CD8-positive, alpha-beta memory T cell (primary cell): ENCODE data around the gene HIBCH. TPM values are rescaled to one million over a fixed set of nuclear protein-coding genes. Genes with fewer than 3 reads are reported as not detected.
"Not testable (repeated sequence)": the region's sequence is repeated elsewhere in the genome, so short reads cannot be mapped to it uniquely, and the experiment has no call there.

Source experiments
- CTCF ChIA-PET: fragments of 350-600 bp; sonication (Branson Sonifier 250); formaldehyde crosslinking; loops from one replicate; lab custom pipeline; 2021; ENCODE audit warnings: antibody characterized with exemption; lab: Charles Lee
- POLR2A ChIA-PET: fragments of 350-600 bp; sonication (Branson Sonifier 250); formaldehyde crosslinking; loops from one replicate; lab custom pipeline; 2021; ENCODE audit warnings: antibody characterized with exemption; lab: Charles Lee
- DNase-seq, 5 donors: peaks; one replicate each; pipeline versions ENCODE4 v3.0.0 to v3.0.0-alpha.2; 2020 to 2022; ENCODE audit warnings: mixed read lengths in 1 of 5
- H3K27ac ChIP-seq: one replicate; pipeline ENCODE4 v1.7.0; 2013; ENCODE audit warnings: low read depth, mild to moderate bottlenecking, low read length, moderate library complexity
- H3K27me3 ChIP-seq: 2 replicates; pipeline ENCODE4 v1.7.0; 2013; ENCODE audit warnings: low read length, mild to moderate bottlenecking; ENCODE audit not compliant: insufficient read depth, poor library complexity, severe bottlenecking
- H3K36me3 ChIP-seq: 2 replicates; pipeline ENCODE4 v1.7.0; 2013; ENCODE audit warnings: mild to moderate bottlenecking, low read length, moderate library complexity; ENCODE audit not compliant: insufficient read depth
- H3K4me1 ChIP-seq: 2 replicates; pipeline ENCODE4 v1.7.0; 2013; ENCODE audit warnings: mild to moderate bottlenecking, low read length, moderate library complexity; ENCODE audit not compliant: insufficient read depth
- H3K4me3 ChIP-seq: 2 replicates; pipeline ENCODE4 v1.7.0; 2013; ENCODE audit warnings: mild to moderate bottlenecking, low read length
- H3K9me3 ChIP-seq: 2 replicates; pipeline ENCODE4 v1.7.0; 2013; ENCODE audit warnings: mild to moderate bottlenecking, low read length
- H3K27ac Mint-ChIP-seq, 8 donors: one replicate each; pipeline ENCODE4 v1.8.0; 2020 to 2021; ENCODE audit warnings: mixed read lengths in 8 of 8, mild to moderate bottlenecking in 6 of 8, inconsistent platforms in 3 of 8, moderate library complexity in 3 of 8
- H3K27me3 Mint-ChIP-seq, 2 donors: one replicate each; pipeline ENCODE4 v1.8.0; 2020 to 2021; ENCODE audit warnings: mixed read lengths in 2 of 2, mild to moderate bottlenecking in 1 of 2, moderate library complexity in 1 of 2
- H3K36me3 Mint-ChIP-seq, 3 donors: one replicate each; pipeline ENCODE4 v1.8.0; 2020 to 2021; ENCODE audit warnings: mixed read lengths in 3 of 3, inconsistent platforms in 1 of 3, mild to moderate bottlenecking in 1 of 3
- H3K4me1 Mint-ChIP-seq, 3 donors: one replicate each; pipeline ENCODE4 v1.8.0; 2020 to 2021; ENCODE audit warnings: mixed read lengths in 3 of 3, inconsistent platforms in 1 of 3, mild to moderate bottlenecking in 1 of 3
- H3K4me3 Mint-ChIP-seq, 7 donors: one replicate each; pipeline ENCODE4 v1.8.0; 2020 to 2021; ENCODE audit warnings: mixed read lengths in 7 of 7, mild to moderate bottlenecking in 6 of 7, moderate library complexity in 4 of 7, inconsistent platforms in 2 of 7
- H3K9me3 Mint-ChIP-seq, 5 donors: one replicate each; pipeline ENCODE4 v1.8.0; 2020 to 2022; ENCODE audit warnings: mixed read lengths in 5 of 5, mild to moderate bottlenecking in 3 of 5, moderate library complexity in 2 of 5, inconsistent platforms in 1 of 5
- polyA plus RNA-seq: library from polyadenylated mRNA; unstranded; fragments of 300-500 nt; fragmentation: Illumina TruSeq; gene quantifications from one replicate; pipeline ENCODE4 v1.2.3, GENCODE V29; 2021
- total RNA-seq, 2 experiments: library from RNA; stranded (reverse); gene quantifications; one replicate each; pipeline ENCODE4 v1.2.3, GENCODE V29; 2021

Gene HIBCH
- total and polyA plus RNA-seq, 3 experiments from 2014 or later: 20.3 to 32.2 (median 30.8) TPM

- H3K4me3 Mint-ChIP-seq: no peak overlapping the region
- H3K27me3 Mint-ChIP-seq: no peaks in the 10 kb centered on the region
- ChIA-PET POLR2A (no interaction called here), CTCF (no interaction called here)
- Histone ChIP-seq H3K9me3 (no peaks in the 10 kb centered on the region), H3K4me1 (no peaks in the 10 kb centered on the region), H3K36me3 (no peaks in the 10 kb centered on the region), H3K27ac (no peak overlapping the region), H3K27me3 (no peaks in the 10 kb centered on the region), H3K4me3 (no peak overlapping the region)
- H3K27ac Mint-ChIP-seq: no peak overlapping the region
- H3K36me3 Mint-ChIP-seq: peaks cover 27 to 56% (median 42%) of the 10 kb centered on the region in 3 donors
- no peak for DNase-seq
- H3K4me1 Mint-ChIP-seq: no peaks in the 10 kb centered on the region
- H3K9me3 Mint-ChIP-seq: no peaks in the 10 kb centered on the region
Measured at GRCh38 chr2:190254063-190254850, 65.4 kb downstream of the HIBCH start.

GRCh38 chr2:190250421-190250820 lies 69.2 kb downstream of the HIBCH start:
- no peak for DNase-seq
- no peak overlapping the region for H3K4me3 Mint-ChIP-seq
- ChIA-PET CTCF (no interaction called here), POLR2A (no interaction called here)
- Histone ChIP-seq H3K4me3 (no peak overlapping the region), H3K27ac (no peak overlapping the region), H3K36me3 (no peaks in the 10 kb centered on the region), H3K4me1 (no peaks in the 10 kb centered on the region), H3K9me3 (no peaks in the 10 kb centered on the region), H3K27me3 (no peaks in the 10 kb centered on the region)
- no peaks in the 10 kb centered on the region for H3K4me1 Mint-ChIP-seq
- peaks cover 13 to 52% (median 36%) of the 10 kb centered on the region in 3 donors for H3K36me3 Mint-ChIP-seq
- H3K27me3 Mint-ChIP-seq: no peaks in the 10 kb centered on the region
- H3K27ac Mint-ChIP-seq: peak overlapping the region in 1 of 8 donors; percentile 2
- H3K9me3 Mint-ChIP-seq: no peaks in the 10 kb centered on the region

- Histone ChIP-seq H3K27ac (no peak overlapping the region), H3K27me3 (no peaks in the 10 kb centered on the region), H3K9me3 (no peaks in the 10 kb centered on the region), H3K4me3 (no peak overlapping the region), H3K36me3 (no peaks in the 10 kb centered on the region), H3K4me1 (no peaks in the 10 kb centered on the region)
- no peak for DNase-seq
- Mint-ChIP-seq H3K36me3 (peaks cover 24 to 38% (median 29%) of the 10 kb centered on the region in 3 donors), H3K27ac (no peak overlapping the region), H3K4me3 (no peak overlapping the region), H3K4me1 (no peaks in the 10 kb centered on the region), H3K9me3 (peaks cover 0 to 7% (median 4%) of the 10 kb centered on the region in 5 donors), H3K27me3 (no peaks in the 10 kb centered on the region)
- CTCF ChIA-PET: no interaction called here
- POLR2A ChIA-PET: no interaction called here
Measured at GRCh38 chr2:190235551-190236075, 84.0 kb downstream of the HIBCH start.

- ChIA-PET CTCF (no interaction called here), POLR2A (no interaction called here)
- no peak overlapping the region for H3K4me3 ChIP-seq
- peaks cover 0 to 3% (median under 1%) of the 10 kb centered on the region in 5 donors for H3K9me3 Mint-ChIP-seq
- no peak overlapping the region for H3K4me3 Mint-ChIP-seq
- H3K27me3 Mint-ChIP-seq: no peaks in the 10 kb centered on the region
- no peaks in the 10 kb centered on the region for H3K4me1 ChIP-seq
- H3K36me3 Mint-ChIP-seq: peaks cover 23 to 33% (median 30%) of the 10 kb centered on the region in 3 donors
- H3K4me1 Mint-ChIP-seq: no peaks in the 10 kb centered on the region
- no peak for DNase-seq
- no peaks in the 10 kb centered on the region for H3K9me3 ChIP-seq
- no peak overlapping the region for H3K27ac ChIP-seq
- peak overlapping the region in 1 of 8 donors; percentile 21 for H3K27ac Mint-ChIP-seq
- no peaks in the 10 kb centered on the region for H3K27me3 ChIP-seq
- no peaks in the 10 kb centered on the region for H3K36me3 ChIP-seq
Measured at GRCh38 chr2:190235101-190235500, 84.5 kb downstream of the HIBCH start.

GRCh38 chr2:190223989-190224388 lies 95.6 kb downstream of the HIBCH start:
- H3K4me3 ChIP-seq, CTCF ChIA-PET, H3K9me3 ChIP-seq, H3K4me1 Mint-ChIP-seq, H3K4me1 ChIP-seq, H3K36me3 ChIP-seq, H3K27me3 Mint-ChIP-seq, DNase-seq, H3K27ac Mint-ChIP-seq, POLR2A ChIA-PET, H3K27me3 ChIP-seq, H3K27ac ChIP-seq, H3K4me3 Mint-ChIP-seq: not testable (repeated sequence)
- Mint-ChIP-seq H3K9me3 (peaks cover 0 to 17% (median 7%) of the 10 kb centered on the region in 5 donors), H3K36me3 (peaks cover 29 to 75% (median 72%) of the 10 kb centered on the region in 3 donors)

GRCh38 chr2:190222745-190223144 lies 96.9 kb downstream of the HIBCH start:
- H3K36me3 ChIP-seq, DNase-seq, H3K27me3 Mint-ChIP-seq, H3K4me3 Mint-ChIP-seq, H3K9me3 ChIP-seq, H3K27ac ChIP-seq, POLR2A ChIA-PET, H3K4me1 ChIP-seq, H3K4me1 Mint-ChIP-seq, H3K4me3 ChIP-seq, H3K27me3 ChIP-seq, CTCF ChIA-PET: not testable (repeated sequence)
- peak overlapping the region in 1 of 8 donors; percentile 19 for H3K27ac Mint-ChIP-seq
- H3K9me3 Mint-ChIP-seq: peaks cover 0 to 14% (median 2%) of the 10 kb centered on the region in 5 donors
- H3K36me3 Mint-ChIP-seq: peaks cover 29 to 74% (median 64%) of the 10 kb centered on the region in 3 donors

DNA sequence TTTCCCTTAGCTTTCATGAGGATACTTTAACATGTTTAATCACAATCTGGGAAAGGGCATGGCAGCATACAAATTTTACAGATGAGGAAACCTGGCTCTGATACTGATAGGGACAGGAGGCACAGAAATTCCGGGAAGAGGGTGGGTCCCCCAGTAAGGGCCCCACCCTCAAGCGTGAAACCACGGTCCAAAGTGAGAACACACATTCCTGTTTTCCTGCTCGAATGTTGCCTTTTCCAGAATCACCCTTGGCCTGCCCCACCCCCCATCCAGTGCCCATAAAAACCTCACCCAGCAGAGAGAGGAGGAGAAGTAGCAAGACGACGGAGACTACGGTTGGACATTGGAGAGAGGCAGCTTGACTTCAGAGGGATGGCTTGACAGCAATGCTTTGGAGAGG lies 98.2 kb downstream of the HIBCH start:
- H3K27ac ChIP-seq: no peak overlapping the region
- no peak for DNase-seq
- Mint-ChIP-seq H3K27me3 (no peaks in the 10 kb centered on the region), H3K27ac (no peak overlapping the region), H3K4me3 (no peak overlapping the region), H3K4me1 (peaks cover 0 to 5% (median 5%) of the 10 kb centered on the region in 3 donors), H3K9me3 (peaks cover 0 to 9% (median 0%) of the 10 kb centered on the region in 5 donors), H3K36me3 (peaks cover 24 to 73% (median 52%) of the 10 kb centered on the region in 3 donors)
- no peaks in the 10 kb centered on the region for H3K4me1 ChIP-seq
- H3K27me3 ChIP-seq: no peaks in the 10 kb centered on the region
- H3K4me3 ChIP-seq: no peak overlapping the region
- ChIA-PET CTCF (no interaction called here), POLR2A (no interaction called here)
- no peaks in the 10 kb centered on the region for H3K9me3 ChIP-seq
- no peaks in the 10 kb centered on the region for H3K36me3 ChIP-seq

GRCh38 chr2:190219186-190219585 lies 100.4 kb downstream of the HIBCH start:
- DNase-seq: no peak
- H3K4me3 ChIP-seq: no peak overlapping the region
- H3K4me1 Mint-ChIP-seq: peaks cover 5 to 12% (median 5%) of the 10 kb centered on the region in 3 donors
- H3K36me3 ChIP-seq: no peaks in the 10 kb centered on the region
- H3K9me3 ChIP-seq: no peaks in the 10 kb centered on the region
- CTCF ChIA-PET: no interaction called here
- no peaks in the 10 kb centered on the region for H3K27me3 ChIP-seq
- peaks cover 25 to 63% (median 38%) of the 10 kb centered on the region in 3 donors for H3K36me3 Mint-ChIP-seq
- H3K27ac ChIP-seq: no peak overlapping the region
- H3K4me1 ChIP-seq: no peaks in the 10 kb centered on the region
- POLR2A ChIA-PET: no interaction called here
- no peak overlapping the region for H3K27ac Mint-ChIP-seq
- peaks cover 0 to 5% (median 0%) of the 10 kb centered on the region in 5 donors for H3K9me3 Mint-ChIP-seq
- H3K4me3 Mint-ChIP-seq: no peak overlapping the region
- H3K27me3 Mint-ChIP-seq: no peaks in the 10 kb centered on the region
